ENCODE measurements around the gene FOXQ1. TPM values are rescaled to one million over a fixed set of nuclear protein-coding genes. Genes with fewer than 3 reads are reported as not detected.
"Not testable (repeated sequence)": the region's sequence is repeated elsewhere in the genome, so short reads cannot be mapped to it uniquely, and the experiment has no call there.

The FOXQ1 gene
- total RNA-seq, 2 experiments from 2014 or later: not detected

- Mint-ChIP-seq H3K9me3 (no peaks in the 10 kb centered on the region), H3K27me3 (peaks cover 44% of the 10 kb centered on the region), H3K4me3 (peak overlapping the region; percentile 4), H3K36me3 (peaks cover 2% of the 10 kb centered on the region), H3K27ac (no peak overlapping the region), H3K4me1 (ENCODE audit: low read depth) (peaks cover 31% of the 10 kb centered on the region)
- CTCF ChIA-PET: interaction anchor here (1.3 kb wide), 1 partner anchor 65 kb away, joined by 3 read pairs; no protein-coding TSS in a partner anchor
- no peak for DNase-seq
- POLR2A ChIA-PET: no interaction called here
- intact Hi-C loops (cut with micrococcal nuclease): no loop called here
Measured at GRCh38 chr6:1315560-1316386, 3.9 kb downstream of the FOXQ1 start.

- DNase-seq: no peak
- H3K27me3 Mint-ChIP-seq: peaks cover 36% of the 10 kb centered on the region
- CTCF ChIA-PET: interaction anchor here (1.3 kb wide), 1 partner anchor 64 kb away, joined by 3 read pairs; no protein-coding TSS in a partner anchor
- H3K27ac Mint-ChIP-seq: no peak overlapping the region
- intact Hi-C loops (cut with micrococcal nuclease): no loop called here
- peaks cover 25% of the 10 kb centered on the region for H3K4me1 Mint-ChIP-seq (ENCODE audit: low read depth)
- POLR2A ChIA-PET: no interaction called here
- H3K36me3 Mint-ChIP-seq: peaks cover 2% of the 10 kb centered on the region
- no peaks in the 10 kb centered on the region for H3K9me3 Mint-ChIP-seq
- no peak overlapping the region for H3K4me3 Mint-ChIP-seq
Measured at GRCh38 chr6:1316489-1316971, 4.6 kb downstream of the FOXQ1 start.

GRCh38 chr6:1317302-1317815 is 5.5 kb downstream of the FOXQ1 start:
- peaks cover 2% of the 10 kb centered on the region for H3K36me3 Mint-ChIP-seq
- intact Hi-C loops (cut with micrococcal nuclease): no loop called here
- DNase-seq: no peak
- peaks cover 36% of the 10 kb centered on the region for H3K27me3 Mint-ChIP-seq
- H3K9me3 Mint-ChIP-seq: no peaks in the 10 kb centered on the region
- no peak overlapping the region for H3K27ac Mint-ChIP-seq
- POLR2A ChIA-PET: no interaction called here
- peaks cover 22% of the 10 kb centered on the region for H3K4me1 Mint-ChIP-seq (ENCODE audit: low read depth)
- CTCF ChIA-PET: no interaction called here
- no peak overlapping the region for H3K4me3 Mint-ChIP-seq

GRCh38 chr6:1318036-1318435 is 6.1 kb downstream of the FOXQ1 start:
- H3K4me1 Mint-ChIP-seq (ENCODE audit: low read depth): peaks cover 20% of the 10 kb centered on the region
- peak overlapping the region; percentile 7 for H3K4me3 Mint-ChIP-seq
- H3K36me3 Mint-ChIP-seq: peaks cover 2% of the 10 kb centered on the region
- DNase-seq: no peak
- H3K9me3 Mint-ChIP-seq: no peaks in the 10 kb centered on the region
- H3K27me3 Mint-ChIP-seq: peaks cover 35% of the 10 kb centered on the region
- CTCF ChIA-PET: no interaction called here
- intact Hi-C loops (cut with micrococcal nuclease): no loop called here
- POLR2A ChIA-PET: no interaction called here
- no peak overlapping the region for H3K27ac Mint-ChIP-seq

GRCh38 chr6:1318584-1318983 is 6.7 kb downstream of the FOXQ1 start:
- CTCF ChIA-PET; H3K4me3 Mint-ChIP-seq; intact Hi-C loops (cut with micrococcal nuclease); H3K9me3 Mint-ChIP-seq; DNase-seq; POLR2A ChIA-PET; H3K36me3 Mint-ChIP-seq; H3K27ac Mint-ChIP-seq: not testable (repeated sequence)
- H3K27me3 Mint-ChIP-seq: peaks cover 35% of the 10 kb centered on the region
- H3K4me1 Mint-ChIP-seq (ENCODE audit: low read depth): peaks cover 20% of the 10 kb centered on the region

GRCh38 chr6:1321738-1322137 is 9.8 kb downstream of the FOXQ1 start:
- intact Hi-C loops (cut with micrococcal nuclease): no loop called here
- ChIA-PET POLR2A (no interaction called here), CTCF (no interaction called here)
- no peak overlapping the region for H3K4me3 Mint-ChIP-seq
- peaks cover 24% of the 10 kb centered on the region for H3K27me3 Mint-ChIP-seq
- H3K9me3 Mint-ChIP-seq: no peaks in the 10 kb centered on the region
- no peaks in the 10 kb centered on the region for H3K36me3 Mint-ChIP-seq
- H3K27ac Mint-ChIP-seq: no peak overlapping the region
- H3K4me1 Mint-ChIP-seq (ENCODE audit: low read depth): peaks cover 3% of the 10 kb centered on the region
- no peak for DNase-seq

GRCh38 chr6:1322156-1322555 is 10.3 kb downstream of the FOXQ1 start:
- peaks cover 3% of the 10 kb centered on the region for H3K4me1 Mint-ChIP-seq (ENCODE audit: low read depth)
- CTCF ChIA-PET: no interaction called here
- no peaks in the 10 kb centered on the region for H3K9me3 Mint-ChIP-seq
- POLR2A ChIA-PET: no interaction called here
- peaks cover 27% of the 10 kb centered on the region for H3K27me3 Mint-ChIP-seq
- H3K4me3 Mint-ChIP-seq: no peak overlapping the region
- no peaks in the 10 kb centered on the region for H3K36me3 Mint-ChIP-seq
- DNase-seq: no peak
- no peak overlapping the region for H3K27ac Mint-ChIP-seq
- intact Hi-C loops (cut with micrococcal nuclease): no loop called here

- peaks cover 29% of the 10 kb centered on the region for H3K27me3 Mint-ChIP-seq
Measured at GRCh38 chr6:1322696-1323219, 10.9 kb downstream of the FOXQ1 start.

GRCh38 chr6:1324936-1325335 is 13.0 kb downstream of the FOXQ1 start:
- Mint-ChIP-seq H3K4me3 (no peak overlapping the region), H3K4me1 (ENCODE audit: low read depth) (no peaks in the 10 kb centered on the region), H3K27me3 (peaks cover 22% of the 10 kb centered on the region), H3K36me3 (no peaks in the 10 kb centered on the region), H3K27ac (no peak overlapping the region), H3K9me3 (peaks cover 3% of the 10 kb centered on the region)
- DNase-seq: no peak
- intact Hi-C loops (cut with micrococcal nuclease): no loop called here
- POLR2A ChIA-PET: no interaction called here
- CTCF ChIA-PET: interaction anchor here (1.8 kb wide), 1 partner anchor 72 kb away, joined by 5 read pairs; no protein-coding TSS in a partner anchor

More at GRCh38 chr6:1322696-1323219, 10.9 kb downstream of the FOXQ1 start:
- Mint-ChIP-seq H3K4me3 (no peak overlapping the region), H3K9me3 (no peaks in the 10 kb centered on the region), H3K27ac (no peak overlapping the region), H3K4me1 (ENCODE audit: low read depth) (peaks cover 3% of the 10 kb centered on the region), H3K36me3 (no peaks in the 10 kb centered on the region)
- intact Hi-C loops (cut with micrococcal nuclease): no loop called here
- CTCF ChIA-PET: interaction anchor here (1.8 kb wide), 1 partner anchor 74 kb away, joined by 5 read pairs; no protein-coding TSS in a partner anchor
- DNase-seq: no peak
- POLR2A ChIA-PET: no interaction called here

- intact Hi-C loops (cut with micrococcal nuclease): no loop called here
- no peak overlapping the region for H3K4me3 Mint-ChIP-seq
- CTCF ChIA-PET: no interaction called here
- no peak overlapping the region for H3K27ac Mint-ChIP-seq
- POLR2A ChIA-PET: no interaction called here
- H3K4me1 Mint-ChIP-seq (ENCODE audit: low read depth): no peaks in the 10 kb centered on the region
- peak; percentile 12 for DNase-seq
- H3K27me3 Mint-ChIP-seq: peaks cover 22% of the 10 kb centered on the region
- peaks cover 1% of the 10 kb centered on the region for H3K36me3 Mint-ChIP-seq
- peaks cover 9% of the 10 kb centered on the region for H3K9me3 Mint-ChIP-seq
Measured at GRCh38 chr6:1325461-1326309, 13.8 kb downstream of the FOXQ1 start.

- no peak for DNase-seq
- CTCF ChIA-PET: no interaction called here
- peaks cover 1% of the 10 kb centered on the region for H3K36me3 Mint-ChIP-seq
- POLR2A ChIA-PET: no interaction called here
- H3K4me1 Mint-ChIP-seq (ENCODE audit: low read depth): no peaks in the 10 kb centered on the region
- peaks cover 12% of the 10 kb centered on the region for H3K9me3 Mint-ChIP-seq
- intact Hi-C loops (cut with micrococcal nuclease): no loop called here
- H3K4me3 Mint-ChIP-seq: no peak overlapping the region
- no peak overlapping the region for H3K27ac Mint-ChIP-seq
- H3K27me3 Mint-ChIP-seq: peaks cover 22% of the 10 kb centered on the region
Measured at GRCh38 chr6:1326535-1327121, 14.7 kb downstream of the FOXQ1 start.

GRCh38 chr6:1327630-1328029 is 15.7 kb downstream of the FOXQ1 start:
- ChIA-PET CTCF (no interaction called here), POLR2A (no interaction called here)
- DNase-seq: no peak
- H3K36me3 Mint-ChIP-seq: peaks cover 1% of the 10 kb centered on the region
- H3K27me3 Mint-ChIP-seq: peaks cover 21% of the 10 kb centered on the region
- no peak overlapping the region for H3K4me3 Mint-ChIP-seq
- peaks cover 12% of the 10 kb centered on the region for H3K9me3 Mint-ChIP-seq
- H3K4me1 Mint-ChIP-seq (ENCODE audit: low read depth): no peaks in the 10 kb centered on the region
- H3K27ac Mint-ChIP-seq: no peak overlapping the region
- intact Hi-C loops (cut with micrococcal nuclease): no loop called here
